HAP-1 (cell line): Measurements from ENCODE around the gene CYCS.
A peak's percentile ranks its signal among the peaks of the same experiment; 100 is the strongest.
"Not testable (repeated sequence)": the region's sequence is repeated elsewhere in the genome, so short reads cannot be mapped to it uniquely, and the experiment has no call there.

Experiments used
- DNase-seq, 2 experiments: peaks; one replicate each; pipeline ENCODE4 v3.0.0-alpha.2; 2016 to 2020; ENCODE audit warnings: low spot score in 2 of 2
- H3K27me3 ChIP-seq: fragments of 250-450 bp; sonication (Bioruptor Pico); 2 replicates; pipeline ENCODE4 v1.5.1; 2020; ENCODE audit warnings: low read depth, mild to moderate bottlenecking, moderate library complexity
- H3K36me3 ChIP-seq: fragments of 250-450 bp; sonication (Bioruptor Pico); replicated peaks from 2 replicates; pipeline ENCODE4 v1.5.1; 2020; ENCODE audit warnings: mild to moderate bottlenecking
- H3K4me1 ChIP-seq: fragments of 250-450 bp; sonication (Bioruptor Pico); 2 replicates; pipeline ENCODE4 v1.5.1; 2020; ENCODE audit warnings: mild to moderate bottlenecking
- H3K4me3 ChIP-seq: fragments of 250-450 bp; sonication (Bioruptor Pico); 2 replicates; pipeline ENCODE4 v1.5.1; 2020; ENCODE audit warnings: mild to moderate bottlenecking, moderate library complexity
- H3K9me3 ChIP-seq: fragments of 250-450 bp; sonication (Bioruptor Pico); 2 replicates; pipeline ENCODE4 v1.5.1; 2020; ENCODE audit warnings: mild to moderate bottlenecking, moderate library complexity
- in situ Hi-C: fragments of 300-500 bp; cut with MboI; formaldehyde crosslinking; loops from 3 replicates; pipeline ENCODE4 v1.14.3; 2020; ENCODE audit warnings: low sequenced_read_pairs, inconsistent platforms, mixed read lengths

Gene CYCS

GRCh38 chr7:25125137-25125946 lies at the start of gene CYCS:
Gene CYCS, minus strand, starts transcription at chr7:25125260. Its CDS starts 1,141 bp downstream, at chr7:25124119.
- Histone ChIP-seq H3K4me1 (peaks cover 9% of the 10 kb centered on the region), H3K4me3 (peak within 1 kb of the TSS; percentile 80), H3K27me3 (no peaks in the 10 kb centered on the region), H3K36me3 (peaks cover 43% of the 10 kb centered on the region), H3K9me3 (no peaks in the 10 kb centered on the region)
- peak; percentile 98 to 99 for DNase-seq
- in situ Hi-C loops: no loop called here

GRCh38 chr7:25173184-25173583 lies 48.1 kb upstream of the CYCS start:
- in situ Hi-C loops: no loop called here
- DNase-seq: no peak
- no peaks in the 10 kb centered on the region for H3K27me3 ChIP-seq
- H3K4me3 ChIP-seq: no peak overlapping the region
- H3K4me1 ChIP-seq: peaks cover 12% of the 10 kb centered on the region
- no peaks in the 10 kb centered on the region for H3K9me3 ChIP-seq
- H3K36me3 ChIP-seq: peaks cover 4% of the 10 kb centered on the region

- Histone ChIP-seq H3K36me3 (no peaks in the 10 kb centered on the region), H3K9me3 (no peaks in the 10 kb centered on the region), H3K4me3 (no peak overlapping the region), H3K27me3 (no peaks in the 10 kb centered on the region), H3K4me1 (peaks cover 12% of the 10 kb centered on the region)
- in situ Hi-C loops: no loop called here
- no peak for DNase-seq
Measured at GRCh38 chr7:25171516-25171915, 46.5 kb upstream of the CYCS start.

- no peaks in the 10 kb centered on the region for H3K9me3 ChIP-seq
- no peak for DNase-seq
- in situ Hi-C loops: no loop called here
- no peaks in the 10 kb centered on the region for H3K27me3 ChIP-seq
- no peaks in the 10 kb centered on the region for H3K36me3 ChIP-seq
- H3K4me1 ChIP-seq: peaks cover 12% of the 10 kb centered on the region
- no peak overlapping the region for H3K4me3 ChIP-seq
Measured at GRCh38 chr7:25171071-25171470, 46.0 kb upstream of the CYCS start.

- in situ Hi-C loops: no loop called here
- Histone ChIP-seq H3K36me3 (no peaks in the 10 kb centered on the region), H3K4me3 (no peak overlapping the region), H3K9me3 (no peaks in the 10 kb centered on the region), H3K27me3 (no peaks in the 10 kb centered on the region), H3K4me1 (peaks cover 12% of the 10 kb centered on the region)
- DNase-seq: no peak
Measured at GRCh38 chr7:25169683-25170082, 44.6 kb upstream of the CYCS start.

- in situ Hi-C loops: no loop called here
- no peak overlapping the region for H3K4me3 ChIP-seq
Measured at GRCh38 chr7:25168145-25168544, 43.1 kb upstream of the CYCS start.

GRCh38 chr7:25167262-25167843 lies 42.3 kb upstream of the CYCS start:
- in situ Hi-C loops: no loop called here
- Histone ChIP-seq H3K4me1 (peaks cover 12% of the 10 kb centered on the region), H3K9me3 (no peaks in the 10 kb centered on the region), H3K36me3 (no peaks in the 10 kb centered on the region), H3K4me3 (no peak overlapping the region), H3K27me3 (no peaks in the 10 kb centered on the region)
- no peak for DNase-seq

More at GRCh38 chr7:25168145-25168544, 43.1 kb upstream of the CYCS start:
- H3K27me3 ChIP-seq: no peaks in the 10 kb centered on the region
- DNase-seq: no peak
- H3K9me3 ChIP-seq: no peaks in the 10 kb centered on the region
- peaks cover 12% of the 10 kb centered on the region for H3K4me1 ChIP-seq
- no peaks in the 10 kb centered on the region for H3K36me3 ChIP-seq

- H3K9me3 ChIP-seq, H3K27me3 ChIP-seq, H3K4me1 ChIP-seq, H3K36me3 ChIP-seq, in situ Hi-C loops, H3K4me3 ChIP-seq: not testable (repeated sequence)
- DNase-seq: peak; percentile 26 to 56
Measured at GRCh38 chr7:25159983-25160596, 35.0 kb upstream of the CYCS start.

- Histone ChIP-seq H3K4me1 (no peaks in the 10 kb centered on the region), H3K9me3 (no peaks in the 10 kb centered on the region), H3K27me3 (no peaks in the 10 kb centered on the region), H3K4me3 (no peak overlapping the region), H3K36me3 (no peaks in the 10 kb centered on the region; the same call in 1 of the 2 replicates)
- in situ Hi-C loops: no loop called here
- no peak for DNase-seq
Measured at GRCh38 chr7:25158966-25159365, 33.9 kb upstream of the CYCS start.

GRCh38 chr7:25151773-25152172 lies 26.7 kb upstream of the CYCS start:
- in situ Hi-C loops: no loop called here
- no peaks in the 10 kb centered on the region; the same call in 1 of the 2 replicates for H3K36me3 ChIP-seq
- no peak for DNase-seq
- no peaks in the 10 kb centered on the region for H3K9me3 ChIP-seq
- H3K27me3 ChIP-seq: no peaks in the 10 kb centered on the region
- H3K4me3 ChIP-seq: no peak overlapping the region
- peaks cover 16% of the 10 kb centered on the region for H3K4me1 ChIP-seq

- no peaks in the 10 kb centered on the region for H3K27me3 ChIP-seq
- no peaks in the 10 kb centered on the region; the same call in 1 of the 2 replicates for H3K36me3 ChIP-seq
- no peak overlapping the region for H3K4me3 ChIP-seq
- in situ Hi-C loops: no loop called here
- H3K9me3 ChIP-seq: no peaks in the 10 kb centered on the region
- H3K4me1 ChIP-seq: peaks cover 16% of the 10 kb centered on the region
- peak in 1 of 2 experiments; percentile 24 for DNase-seq
Measured at GRCh38 chr7:25149836-25150235, 24.8 kb upstream of the CYCS start.

GRCh38 chr7:25148772-25149575 lies 23.9 kb upstream of the CYCS start:
- in situ Hi-C loops: no loop called here
- Histone ChIP-seq H3K4me1 (peaks cover 16% of the 10 kb centered on the region), H3K36me3 (no peaks in the 10 kb centered on the region), H3K27me3 (no peaks in the 10 kb centered on the region), H3K9me3 (no peaks in the 10 kb centered on the region), H3K4me3 (no peak overlapping the region)
- DNase-seq: peak; percentile 53 to 94

GRCh38 chr7:25143763-25144162 lies 18.7 kb upstream of the CYCS start:
- peaks cover 4% of the 10 kb centered on the region for H3K4me1 ChIP-seq
- no peaks in the 10 kb centered on the region for H3K9me3 ChIP-seq
- in situ Hi-C loops: no loop called here
- DNase-seq: no peak
- H3K27me3 ChIP-seq: no peaks in the 10 kb centered on the region
- no peaks in the 10 kb centered on the region; the same call in 1 of the 2 replicates for H3K36me3 ChIP-seq
- no peak overlapping the region for H3K4me3 ChIP-seq
